Calu3 (cell line): ENCODE measurements around the gene NR2F2. TPM values are rescaled to one million over a fixed set of nuclear protein-coding genes. Genes with fewer than 3 reads are reported as not detected.

Experiments used
- BruUV-seq: library from RNA; stranded (reverse); fragments of 400-500 nt; replicated peaks from 2 replicates; lab custom pipeline; 2021; lab: Mats Ljungman, UMichigan
- CTCF ChIA-PET: fragments of 300-600 bp; sonication (Branson Sonifier 250); formaldehyde crosslinking; loops from one replicate; lab custom pipeline; 2022; ENCODE audit warnings: antibody characterized with exemption; lab: Charles Lee
- DNase-seq: peaks from one replicate; pipeline ENCODE4 v3.0.0; 2022
- H3K27ac Mint-ChIP-seq: one replicate; pipeline ENCODE4 v1.8.0; 2022; ENCODE audit warnings: mixed read lengths; ENCODE audit not compliant: unreplicated experiment
- H3K27me3 Mint-ChIP-seq: one replicate; pipeline ENCODE4 v1.8.0; 2022; ENCODE audit warnings: mixed read lengths; ENCODE audit not compliant: unreplicated experiment
- H3K36me3 Mint-ChIP-seq: one replicate; pipeline ENCODE4 v1.8.0; 2022; ENCODE audit warnings: mild to moderate bottlenecking, moderate library complexity, mixed read lengths; ENCODE audit not compliant: insufficient read depth, unreplicated experiment
- H3K4me1 Mint-ChIP-seq: one replicate; pipeline ENCODE4 v1.8.0; 2022; ENCODE audit warnings: mild to moderate bottlenecking, low read depth, mixed read lengths; ENCODE audit not compliant: unreplicated experiment
- H3K4me3 Mint-ChIP-seq: one replicate; pipeline ENCODE4 v1.8.0; 2022; ENCODE audit warnings: mild to moderate bottlenecking, low read depth, moderate library complexity, mixed read lengths; ENCODE audit not compliant: unreplicated experiment
- H3K9me3 Mint-ChIP-seq: one replicate; pipeline ENCODE4 v1.8.0; 2022; ENCODE audit warnings: low read depth, mixed read lengths; ENCODE audit not compliant: unreplicated experiment
- CTCF ChIP-seq: fragments of 200-600 bp; IDR thresholded peaks from one replicate; pipeline ENCODE4 v1.8.0; 2022; ENCODE audit warnings: antibody characterized with exemption; ENCODE audit not compliant: unreplicated experiment
- intact Hi-C: fragments of 100-400 bp; cut with micrococcal nuclease; formaldehyde crosslinking; loops from one replicate; pipeline ENCODE4 v1.10.0; 2022; ENCODE audit not compliant: unreplicated experiment
- total RNA-seq: library from RNA; stranded (reverse); gene quantifications from 2 replicates; pipeline ENCODE4 v1.2.3, GENCODE V29; 2022

NR2F2 gene
- total RNA-seq, 1 experiment from 2014 or later, result 158 TPM

GRCh38 chr15:96304839-96305238, 25.7 kb upstream of the NR2F2 start:
- Mint-ChIP-seq H3K4me1 (peaks cover 14% of the 10 kb centered on the region), H3K27ac (no peak overlapping the region), H3K4me3 (no peak overlapping the region), H3K36me3 (no peaks in the 10 kb centered on the region), H3K27me3 (no peaks in the 10 kb centered on the region), H3K9me3 (no peaks in the 10 kb centered on the region)
- TF ChIP-seq CTCF, result no peak
- DNase-seq, result no peak
- intact Hi-C loops, result no loop called here
- CTCF ChIA-PET, result no interaction called here
- BruUV-seq, result no TSS peak

- H3K9me3 Mint-ChIP-seq, result no peaks in the 10 kb centered on the region
- BruUV-seq, result no TSS peak
- no peaks in the 10 kb centered on the region for H3K27me3 Mint-ChIP-seq
- no peak overlapping the region for H3K27ac Mint-ChIP-seq
- no peak overlapping the region for H3K4me3 Mint-ChIP-seq
- DNase-seq, result no peak
- no peaks in the 10 kb centered on the region for H3K4me1 Mint-ChIP-seq
- no peak for TF ChIP-seq CTCF
- intact Hi-C loops, result no loop called here
- CTCF ChIA-PET, result interaction anchor here (0.6 kb wide), 2 partner anchors 21 to 79 kb away, joined by 3 read pairs; no protein-coding TSS in a partner anchor
- H3K36me3 Mint-ChIP-seq, result no peaks in the 10 kb centered on the region
Observed at GRCh38 chr15:96306321-96306720, 24.2 kb upstream of the NR2F2 start.

- Mint-ChIP-seq H3K4me1 (peaks cover 12% of the 10 kb centered on the region), H3K27ac (no peak overlapping the region), H3K4me3 (no peak overlapping the region), H3K36me3 (no peaks in the 10 kb centered on the region), H3K27me3 (no peaks in the 10 kb centered on the region), H3K9me3 (no peaks in the 10 kb centered on the region)
- no TSS peak for BruUV-seq
- no peak for DNase-seq
- CTCF ChIA-PET, result interaction anchor here (0.6 kb wide), 1 partner anchor 21 kb away, joined by 4 read pairs; no protein-coding TSS in a partner anchor
- no peak for TF ChIP-seq CTCF
- intact Hi-C loops, result no loop called here
Observed at GRCh38 chr15:96307856-96308394, 22.6 kb upstream of the NR2F2 start.

- H3K36me3 Mint-ChIP-seq, result no peaks in the 10 kb centered on the region
- H3K4me3 Mint-ChIP-seq, result no peak overlapping the region
- no peaks in the 10 kb centered on the region for H3K27me3 Mint-ChIP-seq
- no peak for TF ChIP-seq CTCF
- peaks cover 18% of the 10 kb centered on the region for H3K4me1 Mint-ChIP-seq
- BruUV-seq, result no TSS peak
- no peak for DNase-seq
- intact Hi-C loops, result no loop called here
- CTCF ChIA-PET, result no interaction called here
- no peaks in the 10 kb centered on the region for H3K9me3 Mint-ChIP-seq
- H3K27ac Mint-ChIP-seq, result no peak overlapping the region
Observed at GRCh38 chr15:96309143-96309660, 21.3 kb upstream of the NR2F2 start.
